Stomach (tissue), 4 donors: ENCODE measurements around the gene SYNGR3.
A peak's percentile ranks its signal among the peaks of the same experiment; 100 is the strongest.

ENCODE experiments used
- CTCF ChIP-seq, 7 experiments: fragments of 450-650 bp in 4 of 7; fragments of 200-600 bp in 3 of 7; sonication (generic) in 3 of 7; IDR thresholded peaks; one replicate each; pipeline ENCODE4 v1.5.1; 2016 to 2019; ENCODE audit warnings: antibody characterized with exemption in 7 of 7, control low read depth in 2 of 7, mild to moderate bottlenecking in 1 of 7
- POLR2AphosphoS5 ChIP-seq, 3 donors: sonication (generic); formaldehyde crosslinking; IDR thresholded peaks; one replicate each; pipeline ENCODE4 v1.6.1; 2016; ENCODE audit warnings: antibody characterized with exemption in 3 of 3

- TF ChIP-seq CTCF (IDR thresholded peaks at IDR 0.05) (peak in 6 of 7 experiments; percentile 87 to 99 (median 99)), POLR2AphosphoS5 (IDR thresholded peaks at IDR 0.05) (peak; percentile 40 to 93 (median 47))
Measured at GRCh38 chr16:2023092-2024031, 33.6 kb downstream of the SYNGR3 start.
